ENCODE data around the gene AIF1L.
A peak's percentile ranks its signal among the peaks of the same experiment; 100 is the strongest.

The AIF1L gene

DNA sequence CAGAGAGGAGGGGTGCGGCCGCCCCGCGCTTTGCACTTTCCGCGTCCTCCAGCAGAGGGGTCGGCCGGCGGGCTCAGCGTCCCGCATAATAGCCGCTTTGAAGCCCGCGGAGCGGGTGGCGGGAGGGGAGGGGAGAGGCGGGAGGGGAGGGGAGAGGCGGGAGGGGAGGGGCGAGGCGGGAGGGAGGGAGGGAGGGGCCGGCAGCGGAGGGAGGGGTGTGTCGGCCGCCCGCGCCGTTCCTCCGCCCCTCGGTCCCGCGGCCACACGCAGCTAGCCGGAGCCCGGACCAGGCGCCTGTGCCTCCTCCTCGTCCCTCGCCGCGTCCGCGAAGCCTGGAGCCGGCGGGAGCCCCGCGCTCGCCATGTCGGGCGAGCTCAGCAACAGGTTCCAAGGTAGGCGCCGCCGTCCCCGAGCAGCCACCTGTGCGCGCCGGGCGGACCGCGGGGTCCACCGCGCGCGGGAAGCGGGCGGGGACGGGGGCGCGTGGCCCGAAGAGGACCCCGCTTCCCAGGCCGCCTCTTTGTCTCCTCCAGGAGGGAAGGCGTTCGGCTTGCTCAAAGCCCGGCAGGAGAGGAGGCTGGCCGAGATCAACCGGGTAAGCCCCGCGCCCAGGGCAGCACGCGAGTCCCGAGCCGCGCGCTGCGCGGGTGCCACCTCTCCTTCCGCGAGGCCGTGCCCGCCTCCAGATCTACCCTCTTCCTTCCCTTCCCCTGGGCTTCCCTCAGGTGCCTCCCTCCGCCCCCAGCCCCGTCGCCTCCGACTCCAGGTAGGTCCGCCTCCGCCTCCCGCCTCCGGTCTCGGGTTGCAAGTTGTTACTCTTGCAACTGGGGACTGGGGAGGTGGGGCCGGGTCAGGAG is at the start of gene AIF1L:
TSS of gene AIF1L (plus strand) at position 263 of the 857 bp plus-strand sequence. CDS start at position 362, 99 bp downstream.
- DNase-seq, result peak in 1 of 2 experiments; percentile 58

- DNase-seq, result peak; percentile 43 to 64
Measured at GRCh38 chr9:131046581-131047202, 49.6 kb upstream of the AIF1L start.

GRCh38 chr9:131048332-131048731 is 48.0 kb upstream of the AIF1L start:
- no peak for DNase-seq

DNA sequence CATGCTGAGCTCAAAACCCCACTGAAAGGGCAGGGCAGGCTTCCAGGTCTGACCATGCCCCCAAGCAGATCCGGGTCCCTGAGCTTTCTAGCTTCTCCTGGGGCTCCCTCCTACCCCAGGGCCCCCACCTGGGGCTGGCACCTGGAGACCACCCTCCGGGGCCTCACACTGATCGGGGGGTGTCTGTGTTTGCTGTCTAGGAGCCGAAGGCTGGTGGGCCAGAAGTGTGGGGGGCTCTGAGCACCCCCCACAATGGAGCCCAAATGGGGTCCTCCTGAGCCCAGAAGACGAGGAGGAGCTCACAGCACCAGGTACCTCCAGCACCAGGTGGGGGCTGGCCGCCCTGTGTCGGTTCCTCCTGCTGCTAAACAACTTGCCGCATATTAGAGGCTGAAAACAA is 47.5 kb upstream of the AIF1L start:
- no peak for DNase-seq

DNA sequence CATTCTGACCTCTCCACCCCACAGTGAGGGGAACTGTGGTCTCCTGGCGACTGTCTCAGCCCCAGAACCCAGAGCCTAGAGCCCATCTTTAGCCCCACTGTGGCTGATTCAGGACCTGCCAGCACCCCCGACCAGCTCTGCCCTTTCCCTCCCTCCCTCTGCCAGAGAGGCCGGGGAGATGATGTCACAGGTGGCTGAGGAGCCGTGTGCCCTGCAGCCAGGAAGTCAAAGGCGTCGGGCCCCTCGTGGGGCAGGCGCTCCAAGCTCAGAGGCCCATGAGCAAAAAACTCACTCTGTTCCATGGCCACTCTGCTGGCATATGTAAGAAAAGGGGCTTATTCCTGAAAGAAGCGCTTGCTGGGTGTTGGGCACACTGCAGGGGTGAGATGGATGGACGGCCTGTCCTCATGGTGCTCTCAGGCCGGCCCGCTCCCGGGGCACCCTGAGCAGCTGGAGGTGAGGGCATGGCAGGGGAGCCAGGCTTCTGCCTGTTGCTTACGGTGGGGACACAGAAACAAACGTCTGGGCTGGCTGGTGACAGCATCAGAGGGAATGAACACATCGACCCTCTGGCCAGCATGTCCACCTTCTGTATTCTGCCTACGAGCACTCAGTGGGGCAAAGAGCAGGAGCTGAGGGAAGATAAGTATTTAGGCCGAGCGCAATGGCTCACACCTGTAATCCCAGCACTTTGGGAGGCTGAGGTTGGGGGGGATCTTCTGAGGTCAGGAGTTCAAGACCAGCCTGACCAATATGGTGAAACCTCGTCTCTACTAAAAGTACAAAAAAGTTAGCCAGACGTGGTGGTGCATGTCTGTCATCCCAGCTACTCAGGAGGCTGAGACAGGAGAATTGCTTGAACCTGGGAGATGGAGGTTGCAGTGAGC is 46.3 kb upstream of the AIF1L start:
- DNase-seq, result no peak

- no peak for DNase-seq
Measured at GRCh38 chr9:131050831-131051230, 45.5 kb upstream of the AIF1L start.

DNA sequence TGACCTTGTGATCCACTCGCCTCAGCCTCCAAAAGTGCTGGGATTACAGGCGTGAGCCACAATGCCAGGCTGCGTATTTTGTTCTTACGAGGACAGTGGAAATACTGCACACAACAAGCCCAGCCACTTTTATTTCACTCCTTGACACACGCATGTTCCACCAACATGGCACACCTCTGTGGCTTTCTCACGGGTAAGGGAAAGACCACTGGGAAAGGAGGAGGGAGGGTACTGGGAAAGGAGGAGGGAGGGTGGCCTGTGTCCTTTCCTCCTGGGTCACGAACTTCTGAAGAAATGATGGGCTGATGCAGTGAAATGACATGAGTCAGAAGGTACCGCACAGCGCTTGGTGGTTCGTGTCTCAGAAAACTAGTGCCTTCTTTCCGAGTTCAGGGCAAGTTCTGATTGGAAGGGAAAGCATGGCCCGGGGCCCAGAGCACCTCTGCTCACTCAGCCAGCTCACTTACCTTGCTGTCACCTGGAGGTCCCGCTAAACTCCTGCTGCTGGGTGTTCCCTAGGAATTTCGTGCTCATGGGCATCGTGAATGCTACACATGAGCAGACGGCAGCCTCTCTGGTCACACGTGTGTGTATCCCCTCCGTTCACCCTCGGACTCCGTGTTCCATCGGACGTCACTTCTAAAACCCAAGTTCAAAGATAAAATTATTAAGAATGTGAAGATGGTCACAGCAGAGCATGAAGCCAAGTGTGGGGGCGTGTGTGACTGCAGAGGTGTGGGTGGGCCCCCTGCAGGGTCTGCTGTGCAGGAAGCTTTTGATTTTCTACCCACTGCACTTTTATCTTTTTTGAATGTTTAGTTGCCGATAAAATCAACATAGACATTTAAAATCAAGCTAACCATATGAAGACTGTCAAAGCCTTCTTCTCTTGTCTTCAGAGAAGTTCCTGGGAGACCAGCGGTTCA is 44.5 kb upstream of the AIF1L start:
- DNase-seq, result no peak

GRCh38 chr9:131053896-131054295 is 42.4 kb upstream of the AIF1L start:
- no peak for DNase-seq

DNA sequence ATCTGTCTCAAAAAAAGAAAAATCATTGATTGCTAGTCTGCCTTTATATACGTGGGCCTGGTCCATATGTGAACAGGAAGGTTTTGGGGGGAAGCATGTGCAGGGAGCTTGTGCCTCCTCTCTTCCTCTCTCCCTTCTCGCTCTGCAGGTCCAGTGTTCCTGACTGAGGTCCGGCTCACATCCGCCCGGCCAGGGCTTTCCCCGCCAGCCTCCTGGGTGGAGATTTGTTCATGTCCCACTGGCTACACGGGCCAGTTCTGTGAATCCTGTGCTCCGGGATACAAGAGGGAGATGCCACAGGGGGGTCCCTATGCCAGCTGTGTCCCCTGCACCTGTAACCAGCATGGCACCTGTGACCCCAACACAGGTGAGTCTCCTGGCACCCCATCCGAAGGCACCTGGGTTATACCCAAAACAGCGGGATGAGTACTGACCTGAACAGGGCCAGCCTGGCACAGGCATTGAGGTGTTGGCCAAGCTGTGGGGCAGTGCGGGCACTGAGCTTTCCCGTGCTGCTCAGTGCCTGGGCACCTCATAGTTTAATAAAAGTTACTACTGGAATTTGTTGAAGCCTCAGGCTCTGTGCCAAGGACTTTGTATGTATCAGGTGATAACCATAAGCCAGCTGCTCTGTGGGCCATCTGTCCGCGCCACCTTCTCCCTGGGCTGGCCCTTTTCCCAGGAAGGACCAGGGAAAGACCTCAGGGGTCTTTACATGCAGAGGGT is 39.4 kb upstream of the AIF1L start:
- no peak for DNase-seq

GRCh38 chr9:131060900-131061630 is 35.3 kb upstream of the AIF1L start:
- no peak for DNase-seq

- no peak for DNase-seq
Measured at GRCh38 chr9:131062969-131063368, 33.4 kb upstream of the AIF1L start.

GRCh38 chr9:131065599-131065998 is 30.7 kb upstream of the AIF1L start:
- no peak for DNase-seq

DNA sequence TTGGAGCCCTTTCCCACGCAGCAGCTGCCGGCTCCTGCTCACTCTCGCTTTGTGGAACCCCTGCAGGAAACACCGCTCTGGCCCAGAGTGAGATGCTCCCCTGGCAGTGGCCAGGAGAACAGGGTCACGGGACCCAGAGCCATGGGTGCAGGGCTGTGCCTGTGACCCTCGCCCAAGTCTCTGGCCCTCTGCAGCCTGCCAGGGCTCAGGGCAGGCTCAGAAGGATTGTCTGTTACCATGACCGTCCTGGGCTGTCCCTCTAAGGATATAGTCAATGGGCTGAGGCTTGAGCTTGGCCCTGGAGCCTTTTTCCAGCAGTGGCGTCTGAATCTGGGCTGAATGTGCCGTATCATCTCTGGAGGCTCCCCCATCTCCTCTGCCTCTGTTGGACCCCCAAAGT is 28.7 kb upstream of the AIF1L start:
- DNase-seq, result no peak

GRCh38 chr9:131068076-131068816 is 28.1 kb upstream of the AIF1L start:
- no peak for DNase-seq

DNA sequence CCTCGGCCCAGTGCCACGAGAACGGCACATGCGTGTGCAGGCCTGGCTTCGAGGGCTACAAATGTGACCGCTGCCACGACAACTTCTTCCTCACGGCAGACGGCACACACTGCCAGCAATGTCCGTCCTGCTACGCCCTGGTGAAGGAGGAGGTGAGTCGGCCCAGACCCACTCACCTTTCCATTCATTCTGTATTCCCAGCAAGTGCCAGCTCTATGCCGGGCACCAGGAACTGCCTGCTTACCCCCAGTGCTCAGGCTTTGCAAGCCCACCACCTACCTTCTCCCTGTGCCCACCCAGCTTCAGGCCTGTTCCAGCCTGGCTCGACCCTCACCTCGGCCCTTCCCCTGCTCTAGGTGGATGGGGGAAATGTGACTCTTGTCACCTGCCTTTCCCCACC is 26.6 kb upstream of the AIF1L start:
- DNase-seq, result no peak

DNA sequence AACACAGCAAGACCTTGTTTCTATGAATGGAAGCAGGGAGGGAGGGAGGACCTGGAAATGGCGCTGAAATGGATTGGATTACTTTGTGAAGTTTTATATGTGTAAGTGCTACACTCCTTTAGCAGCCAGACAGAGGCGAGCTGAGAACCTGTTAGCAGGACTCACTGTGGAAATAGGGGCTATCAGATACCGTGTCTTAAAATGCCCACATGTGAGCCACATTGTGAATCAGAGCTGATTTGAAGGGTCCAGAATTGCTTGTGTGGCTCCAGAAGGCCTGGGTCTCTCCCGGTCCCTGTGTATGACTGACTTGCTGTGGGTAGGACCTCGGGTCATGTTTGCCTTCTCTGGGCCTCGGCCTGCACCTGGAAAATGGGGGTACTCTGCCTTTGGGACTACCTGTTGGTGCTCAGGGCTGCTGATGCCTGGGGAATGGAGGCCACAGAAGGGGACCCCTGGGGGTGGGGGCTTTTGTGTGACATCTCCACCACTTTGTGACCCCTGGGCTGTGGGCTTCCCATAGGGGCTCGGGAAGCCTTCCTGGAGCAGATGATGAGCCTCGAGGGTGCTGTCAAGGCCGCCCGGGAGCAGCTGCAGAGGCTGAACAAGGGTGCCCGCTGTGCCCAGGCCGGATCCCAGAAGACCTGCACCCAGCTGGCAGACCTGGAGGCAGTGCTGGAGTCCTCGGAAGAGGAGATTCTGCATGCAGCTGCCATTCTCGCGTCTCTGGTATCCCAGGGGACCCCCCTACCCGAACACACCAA is 24.0 kb upstream of the AIF1L start:
- no peak for DNase-seq

- no peak for DNase-seq
Measured at GRCh38 chr9:131072871-131073237, 23.5 kb upstream of the AIF1L start.

DNA sequence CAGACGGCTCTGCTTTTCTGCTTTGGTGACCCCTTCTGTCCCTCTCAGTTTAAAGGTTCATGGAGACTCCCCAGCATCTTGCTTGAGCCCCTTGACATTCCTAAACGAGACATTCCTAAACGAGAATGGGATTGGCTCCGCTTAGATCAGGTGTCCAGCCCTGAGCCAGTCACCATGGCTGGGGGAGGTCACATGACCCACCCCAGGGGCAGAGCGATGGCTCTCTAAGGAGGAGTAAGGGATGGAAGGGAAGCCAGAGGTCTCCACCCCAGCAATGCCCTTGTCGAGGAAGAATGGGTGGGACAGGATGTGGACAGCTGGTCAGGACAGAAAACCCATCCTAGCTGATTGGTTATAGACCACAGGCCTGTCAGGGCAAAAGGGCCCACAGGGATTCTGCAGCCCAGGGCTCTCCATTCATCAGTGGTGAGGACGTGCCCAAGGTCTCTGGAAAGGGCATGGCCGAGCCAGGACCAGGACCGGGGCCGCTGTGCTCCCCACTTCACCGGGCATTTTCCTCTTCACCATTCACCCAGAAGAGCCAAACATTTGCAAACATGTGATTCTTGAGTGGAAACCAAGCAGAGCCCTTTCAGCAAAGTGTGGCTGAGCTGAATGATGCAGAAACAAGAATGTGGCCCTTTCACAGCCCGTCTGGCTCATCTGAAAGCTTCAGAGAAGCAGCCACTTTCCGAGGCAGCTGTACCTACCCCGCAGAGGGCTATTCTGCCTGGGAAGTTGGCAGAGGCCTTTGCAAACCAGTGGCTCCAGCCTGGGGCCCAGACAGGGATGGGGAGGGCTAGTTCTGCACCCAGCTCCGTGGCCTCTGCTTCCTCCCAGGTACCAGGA is 19.8 kb upstream of the AIF1L start:
- DNase-seq, result no peak
